Uterus (tissue), 2 donors: ENCODE measurements around the gene SCAF4.

Source experiments
- POLR2A ChIP-seq, 2 donors: fragments of 450-650 bp; IDR thresholded peaks; one replicate each; pipeline ENCODE4 v1.6.1; 2016; ENCODE audit warnings: antibody characterized with exemption in 2 of 2, mild to moderate bottlenecking in 1 of 2, moderate library complexity in 1 of 2
- TF ChIP-seq, protein P1 (sequence below), 4 experiments: fragments of 200-600 bp in 2 of 4; fragments of 450-650 bp in 2 of 4; sonication (generic) in 2 of 4; IDR thresholded peaks; one replicate each; pipeline ENCODE4 v1.5.1; 2016 to 2019; ENCODE audit warnings: antibody characterized with exemption in 4 of 4, mild to moderate bottlenecking in 2 of 4, moderate library complexity in 1 of 4

DNA sequence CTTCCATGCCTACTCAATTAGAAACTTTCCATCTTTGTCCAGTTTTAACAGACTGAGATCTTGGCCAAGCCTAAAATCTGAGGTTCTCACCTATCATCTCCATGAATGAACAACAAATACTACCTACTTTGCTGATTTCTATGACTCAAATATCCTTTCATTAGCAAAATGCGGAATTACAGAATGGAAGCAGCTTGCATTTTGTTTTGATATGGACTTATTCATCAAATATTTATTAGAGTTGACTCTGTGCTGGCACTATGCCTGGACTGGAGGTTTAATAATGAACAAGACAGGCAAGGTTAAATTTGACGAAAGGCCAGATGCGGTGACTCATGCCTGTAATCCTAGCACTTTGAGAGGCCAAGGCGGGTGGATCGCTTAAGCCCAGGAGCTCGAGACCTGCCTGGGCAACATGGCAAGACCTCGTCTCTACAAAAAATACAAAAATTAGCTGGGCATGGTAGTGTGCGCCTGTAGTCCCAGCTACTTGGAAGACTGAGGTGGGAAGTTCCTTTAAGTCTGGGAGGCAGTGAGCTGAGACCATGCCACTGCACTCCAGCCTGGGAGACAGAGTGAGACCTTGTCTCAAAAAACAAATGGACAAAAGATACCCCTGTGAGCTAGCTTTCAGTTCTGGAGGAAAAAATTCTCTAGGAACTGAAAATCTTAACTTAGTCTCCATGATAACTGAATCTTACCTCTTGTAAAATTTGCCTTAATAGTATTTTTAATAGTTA, 101.8 kb downstream of the SCAF4 start:
- TF ChIP-seq, protein P1, sequence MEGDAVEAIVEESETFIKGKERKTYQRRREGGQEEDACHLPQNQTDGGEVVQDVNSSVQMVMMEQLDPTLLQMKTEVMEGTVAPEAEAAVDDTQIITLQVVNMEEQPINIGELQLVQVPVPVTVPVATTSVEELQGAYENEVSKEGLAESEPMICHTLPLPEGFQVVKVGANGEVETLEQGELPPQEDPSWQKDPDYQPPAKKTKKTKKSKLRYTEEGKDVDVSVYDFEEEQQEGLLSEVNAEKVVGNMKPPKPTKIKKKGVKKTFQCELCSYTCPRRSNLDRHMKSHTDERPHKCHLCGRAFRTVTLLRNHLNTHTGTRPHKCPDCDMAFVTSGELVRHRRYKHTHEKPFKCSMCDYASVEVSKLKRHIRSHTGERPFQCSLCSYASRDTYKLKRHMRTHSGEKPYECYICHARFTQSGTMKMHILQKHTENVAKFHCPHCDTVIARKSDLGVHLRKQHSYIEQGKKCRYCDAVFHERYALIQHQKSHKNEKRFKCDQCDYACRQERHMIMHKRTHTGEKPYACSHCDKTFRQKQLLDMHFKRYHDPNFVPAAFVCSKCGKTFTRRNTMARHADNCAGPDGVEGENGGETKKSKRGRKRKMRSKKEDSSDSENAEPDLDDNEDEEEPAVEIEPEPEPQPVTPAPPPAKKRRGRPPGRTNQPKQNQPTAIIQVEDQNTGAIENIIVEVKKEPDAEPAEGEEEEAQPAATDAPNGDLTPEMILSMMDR (IDR thresholded peaks at IDR 0.05) = no peak
- TF ChIP-seq POLR2A (IDR thresholded peaks at IDR 0.05) = no peak
